Measurements from ENCODE around the gene BMERB1.
"Not testable (repeated sequence)": the region's sequence is repeated elsewhere in the genome, so short reads cannot be mapped to it uniquely, and the experiment has no call there.

BMERB1 gene

GRCh38 chr16:15427648-15428239 lies 6.6 kb upstream of the BMERB1 start:
- DNase-seq = peak; percentile 37
- no peak overlapping the region for H3K4me3 ChIP-seq (ENCODE audit: low read length)
- no peak overlapping the region for H3K4ac ChIP-seq (ENCODE audit: low read depth, low read length)
- H3K27ac ChIP-seq (ENCODE audit: low read depth, low read length) = no peak overlapping the region
- H3K23ac ChIP-seq (ENCODE audit: low read length) = no peak overlapping the region
- H3K18ac ChIP-seq (ENCODE audit: low read length) = no peak overlapping the region
- H3K56ac ChIP-seq (ENCODE audit: low read length) = no peak overlapping the region
- no peak overlapping the region for H2AK5ac ChIP-seq (ENCODE audit: low read length)
- H3K79me1 ChIP-seq (ENCODE audit: low read length) = no peaks in the 10 kb centered on the region
- no peak overlapping the region for H3K4me2 ChIP-seq (ENCODE audit: low read length)
- H3K27me3 ChIP-seq (ENCODE audit: insufficient read depth, low read length, poor library complexity) = no peaks in the 10 kb centered on the region
- no peak overlapping the region for H2BK120ac ChIP-seq (ENCODE audit: low read depth, low read length)
- no peak overlapping the region for H4K8ac ChIP-seq (ENCODE audit: low read depth, low read length)
- no peaks in the 10 kb centered on the region for H3K36me3 ChIP-seq (ENCODE audit: control insufficient read depth, insufficient read depth, low read length)
- H3K79me2 ChIP-seq (ENCODE audit: control insufficient read depth, insufficient read depth, low read length) = no peaks in the 10 kb centered on the region
- no peaks in the 10 kb centered on the region for H3K4me1 ChIP-seq (ENCODE audit: control insufficient read depth, low read depth, low read length)
- WGBS (ENCODE audit: extremely low coverage, insufficient coverage, low lambda C conversion rate) = no CpG with 5 or more reads among the region's 8 CpGs
- no peak overlapping the region for H3K9ac ChIP-seq (ENCODE audit: low read length)
- no peak overlapping the region for H2BK5ac ChIP-seq (ENCODE audit: low read length)
- no peak overlapping the region for H4K5ac ChIP-seq (ENCODE audit: low read length)
- no peak overlapping the region for H2BK15ac ChIP-seq (replicated peaks; ENCODE audit: low read depth)

- H2BK120ac ChIP-seq (ENCODE audit: low read depth, low read length); H2BK15ac ChIP-seq (replicated peaks; ENCODE audit: low read depth); H3K4ac ChIP-seq (ENCODE audit: low read depth, low read length); H3K23ac ChIP-seq (ENCODE audit: low read length); H3K9ac ChIP-seq (ENCODE audit: low read length); H3K36me3 ChIP-seq (ENCODE audit: control insufficient read depth, insufficient read depth, low read length); H3K27ac ChIP-seq (ENCODE audit: low read depth, low read length); H3K4me1 ChIP-seq (ENCODE audit: control insufficient read depth, low read depth, low read length); H4K8ac ChIP-seq (ENCODE audit: low read depth, low read length); H3K4me2 ChIP-seq (ENCODE audit: low read length); H3K79me1 ChIP-seq (ENCODE audit: low read length); DNase-seq; H2BK5ac ChIP-seq (ENCODE audit: low read length); H3K4me3 ChIP-seq (ENCODE audit: low read length); H3K27me3 ChIP-seq (ENCODE audit: insufficient read depth, low read length, poor library complexity); H3K18ac ChIP-seq (ENCODE audit: low read length); H4K5ac ChIP-seq (ENCODE audit: low read length); H3K56ac ChIP-seq (ENCODE audit: low read length); H3K79me2 ChIP-seq (ENCODE audit: control insufficient read depth, insufficient read depth, low read length); H2AK5ac ChIP-seq (ENCODE audit: low read length): not testable (repeated sequence)
- no CpG with 5 or more reads among the region's 11 CpGs for WGBS (ENCODE audit: extremely low coverage, insufficient coverage, low lambda C conversion rate)
These were observed 3.5 kb upstream of the BMERB1 start for GRCh38 chr16:15430884-15431283.

GRCh38 chr16:15434079-15434424 lies 336 bp upstream of the BMERB1 start:
- no peaks in the 10 kb centered on the region for H3K79me2 ChIP-seq (ENCODE audit: control insufficient read depth, insufficient read depth, low read length)
- no peak overlapping the region for H3K18ac ChIP-seq (ENCODE audit: low read length)
- H3K9ac ChIP-seq (ENCODE audit: low read length) = no peak overlapping the region
- WGBS (ENCODE audit: extremely low coverage, insufficient coverage, low lambda C conversion rate) = no CpG with 5 or more reads among the region's 12 CpGs
- no peak overlapping the region for H2BK5ac ChIP-seq (ENCODE audit: low read length)
- no peak for DNase-seq
- no peaks in the 10 kb centered on the region for H3K4me1 ChIP-seq (ENCODE audit: control insufficient read depth, low read depth, low read length)
- no peak overlapping the region for H2BK15ac ChIP-seq (replicated peaks; ENCODE audit: low read depth)
- no peak overlapping the region for H4K8ac ChIP-seq (ENCODE audit: low read depth, low read length)
- H3K4me2 ChIP-seq (ENCODE audit: low read length) = no peak overlapping the region
- no peaks in the 10 kb centered on the region for H3K79me1 ChIP-seq (ENCODE audit: low read length)
- H2BK120ac ChIP-seq (ENCODE audit: low read depth, low read length) = no peak overlapping the region
- H3K4me3 ChIP-seq (ENCODE audit: low read length) = no peak overlapping the region
- H3K27ac ChIP-seq (ENCODE audit: low read depth, low read length) = no peak overlapping the region
- H3K36me3 ChIP-seq (ENCODE audit: control insufficient read depth, insufficient read depth, low read length) = no peaks in the 10 kb centered on the region
- no peak overlapping the region for H2AK5ac ChIP-seq (ENCODE audit: low read length)
- peaks cover 3% of the 10 kb centered on the region for H3K27me3 ChIP-seq (ENCODE audit: insufficient read depth, low read length, poor library complexity)
- no peak overlapping the region for H3K23ac ChIP-seq (ENCODE audit: low read length)
- H3K56ac ChIP-seq (ENCODE audit: low read length) = no peak overlapping the region
- no peak overlapping the region for H4K5ac ChIP-seq (ENCODE audit: low read length)
- H3K4ac ChIP-seq (ENCODE audit: low read depth, low read length) = no peak overlapping the region

- Histone ChIP-seq H2BK5ac (ENCODE audit: low read length) (no peak overlapping the region), H3K27me3 (ENCODE audit: insufficient read depth, low read length, poor library complexity) (peaks cover 3% of the 10 kb centered on the region), H3K4ac (ENCODE audit: low read depth, low read length) (no peak overlapping the region), H3K4me2 (ENCODE audit: low read length) (peak overlapping the region; percentile 93), H2BK15ac (replicated peaks; ENCODE audit: low read depth) (no peak overlapping the region), H4K5ac (ENCODE audit: low read length) (no peak overlapping the region), H3K9ac (ENCODE audit: low read length) (peak overlapping the region; percentile 55), H3K27ac (ENCODE audit: low read depth, low read length) (no peak overlapping the region), H3K56ac (ENCODE audit: low read length) (no peak overlapping the region), H3K79me2 (ENCODE audit: control insufficient read depth, insufficient read depth, low read length) (no peaks in the 10 kb centered on the region), H3K23ac (ENCODE audit: low read length) (no peak overlapping the region), H3K79me1 (ENCODE audit: low read length) (no peaks in the 10 kb centered on the region), H4K8ac (ENCODE audit: low read depth, low read length) (no peak overlapping the region), H3K4me1 (ENCODE audit: control insufficient read depth, low read depth, low read length) (no peaks in the 10 kb centered on the region), H3K18ac (ENCODE audit: low read length) (no peak overlapping the region), H2AK5ac (ENCODE audit: low read length) (no peak overlapping the region), H2BK120ac (ENCODE audit: low read depth, low read length) (no peak overlapping the region), H3K4me3 (ENCODE audit: low read length) (peak overlapping the region; percentile 60), H3K36me3 (ENCODE audit: control insufficient read depth, insufficient read depth, low read length) (no peaks in the 10 kb centered on the region)
- DNase-seq = peak; percentile 8
- no CpG with 5 or more reads among the region's 22 CpGs for WGBS (ENCODE audit: extremely low coverage, insufficient coverage, low lambda C conversion rate)
These were observed 952 bp downstream of the BMERB1 start for GRCh38 chr16:15435216-15435864.

- Histone ChIP-seq H3K79me2 (ENCODE audit: control insufficient read depth, insufficient read depth, low read length) (no peaks in the 10 kb centered on the region), H3K4ac (ENCODE audit: low read depth, low read length) (no peak overlapping the region), H2AK5ac (ENCODE audit: low read length) (no peak overlapping the region), H3K9ac (ENCODE audit: low read length) (no peak overlapping the region), H2BK15ac (replicated peaks; ENCODE audit: low read depth) (no peak overlapping the region), H3K27me3 (ENCODE audit: insufficient read depth, low read length, poor library complexity) (peaks cover 3% of the 10 kb centered on the region), H3K4me2 (ENCODE audit: low read length) (no peak overlapping the region), H4K8ac (ENCODE audit: low read depth, low read length) (no peak overlapping the region), H3K79me1 (ENCODE audit: low read length) (no peaks in the 10 kb centered on the region), H3K23ac (ENCODE audit: low read length) (no peak overlapping the region), H3K56ac (ENCODE audit: low read length) (no peak overlapping the region), H3K36me3 (ENCODE audit: control insufficient read depth, insufficient read depth, low read length) (no peaks in the 10 kb centered on the region), H2BK120ac (ENCODE audit: low read depth, low read length) (no peak overlapping the region), H3K18ac (ENCODE audit: low read length) (no peak overlapping the region), H3K4me1 (ENCODE audit: control insufficient read depth, low read depth, low read length) (no peaks in the 10 kb centered on the region), H2BK5ac (ENCODE audit: low read length) (no peak overlapping the region), H3K4me3 (ENCODE audit: low read length) (no peak overlapping the region), H3K27ac (ENCODE audit: low read depth, low read length) (no peak overlapping the region), H4K5ac (ENCODE audit: low read length) (no peak overlapping the region)
- DNase-seq = no peak
- WGBS (ENCODE audit: extremely low coverage, insufficient coverage, low lambda C conversion rate) = no CpG with 5 or more reads among the region's 4 CpGs
These were observed 4.7 kb downstream of the BMERB1 start for GRCh38 chr16:15439102-15439501.

- Histone ChIP-seq H4K8ac (ENCODE audit: low read depth, low read length) (no peak overlapping the region), H3K79me2 (ENCODE audit: control insufficient read depth, insufficient read depth, low read length) (no peaks in the 10 kb centered on the region), H3K79me1 (ENCODE audit: low read length) (no peaks in the 10 kb centered on the region), H2AK5ac (ENCODE audit: low read length) (no peak overlapping the region), H3K27ac (ENCODE audit: low read depth, low read length) (no peak overlapping the region), H3K9ac (ENCODE audit: low read length) (no peak overlapping the region), H3K4me3 (ENCODE audit: low read length) (no peak overlapping the region), H3K18ac (ENCODE audit: low read length) (no peak overlapping the region), H3K4me1 (ENCODE audit: control insufficient read depth, low read depth, low read length) (no peaks in the 10 kb centered on the region), H2BK15ac (replicated peaks; ENCODE audit: low read depth) (no peak overlapping the region), H2BK120ac (ENCODE audit: low read depth, low read length) (no peak overlapping the region), H3K23ac (ENCODE audit: low read length) (no peak overlapping the region), H4K5ac (ENCODE audit: low read length) (no peak overlapping the region), H3K56ac (ENCODE audit: low read length) (no peak overlapping the region), H3K36me3 (ENCODE audit: control insufficient read depth, insufficient read depth, low read length) (no peaks in the 10 kb centered on the region), H2BK5ac (ENCODE audit: low read length) (no peak overlapping the region), H3K4ac (ENCODE audit: low read depth, low read length) (no peak overlapping the region), H3K27me3 (ENCODE audit: insufficient read depth, low read length, poor library complexity) (peaks cover 3% of the 10 kb centered on the region), H3K4me2 (ENCODE audit: low read length) (no peak overlapping the region)
- WGBS (ENCODE audit: extremely low coverage, insufficient coverage, low lambda C conversion rate) = no CpG with 5 or more reads among the region's 4 CpGs
- DNase-seq = no peak
These were observed 5.1 kb downstream of the BMERB1 start for GRCh38 chr16:15439521-15439920.

Measured in mesendoderm (in vitro differentiated cells).